SK-N-SH treated with all-trans-retinoic acid at 6 μM for 48 hours (cell line): ENCODE results near the gene WDR59.

ENCODE experiments used
- ATAC-seq: fragments of 200-7000 bp; cut with Tn5 transposase; 3 replicates; pipeline ENCODE4 v1.9.1; 2020; ENCODE audit warnings: mild to moderate bottlenecking, moderate library complexity
- ARNTL ChIP-seq: fragments of 450-650 bp; formaldehyde crosslinking; IDR thresholded peaks from 2 replicates; pipeline ENCODE4 v1.5.0; 2020; ENCODE audit warnings: low read depth, mild to moderate bottlenecking, moderate library complexity, borderline replicate concordance
- BACH2 ChIP-seq: fragments of 250-450 bp; sonication (Bioruptor Pico); IDR thresholded peaks from 2 replicates; pipeline ENCODE4 v1.9.0; 2021; ENCODE audit warnings: mild to moderate bottlenecking, borderline replicate concordance
- CSDC2 ChIP-seq: fragments of 250-450 bp; sonication (Bioruptor Pico); IDR thresholded peaks from 2 replicates; pipeline ENCODE4 v1.5.0; 2020; ENCODE audit warnings: mild to moderate bottlenecking, moderate library complexity
- CSRNP3 ChIP-seq: fragments of 250-450 bp; sonication (Bioruptor Pico); IDR thresholded peaks from 2 replicates; pipeline ENCODE4 v1.5.1; 2021; ENCODE audit warnings: mild to moderate bottlenecking, moderate library complexity
- GLIS3 ChIP-seq: fragments of 250-450 bp; sonication (Bioruptor Pico); IDR thresholded peaks from 2 replicates; pipeline ENCODE4 v1.5.0; 2020; ENCODE audit warnings: mild to moderate bottlenecking, moderate library complexity
- ISL1 ChIP-seq: fragments of 250-450 bp; sonication (Bioruptor Pico); IDR thresholded peaks from 2 replicates; pipeline ENCODE4 v2.1.2; 2022; ENCODE audit warnings: mild to moderate bottlenecking, moderate library complexity
- OSR1 ChIP-seq: fragments of 250-450 bp; sonication (Bioruptor Pico); IDR thresholded peaks from 2 replicates; pipeline ENCODE4 v1.8.0; 2022; ENCODE audit warnings: moderate library complexity, mild to moderate bottlenecking, inconsistent platforms
- PPARA ChIP-seq: fragments of 250-450 bp; sonication (Bioruptor Pico); IDR thresholded peaks from 2 replicates; pipeline ENCODE4 v1.5.0; 2020; ENCODE audit warnings: mild to moderate bottlenecking, borderline replicate concordance
- RARB ChIP-seq: fragments of 250-450 bp; sonication (Bioruptor Pico); IDR thresholded peaks from 2 replicates; pipeline ENCODE4 v1.8.0; 2021; ENCODE audit warnings: mild to moderate bottlenecking, moderate library complexity
- TCF4 ChIP-seq: fragments of 250-450 bp; sonication (Bioruptor Pico); IDR thresholded peaks from 2 replicates; pipeline ENCODE4 v1.8.0; 2021; ENCODE audit warnings: mild to moderate bottlenecking, moderate library complexity, borderline replicate concordance
- TOX ChIP-seq: fragments of 250-450 bp; sonication (Bioruptor Pico); IDR thresholded peaks from 2 replicates; pipeline ENCODE4 v1.8.0; 2021; ENCODE audit warnings: mild to moderate bottlenecking, moderate library complexity, borderline replicate concordance
- TSHZ2 ChIP-seq: fragments of 250-450 bp; sonication (Bioruptor Pico); IDR thresholded peaks from 2 replicates; pipeline ENCODE4 v1.5.0; 2020; ENCODE audit warnings: mild to moderate bottlenecking, moderate library complexity
- ZC3H10 ChIP-seq: fragments of 250-450 bp; sonication (Bioruptor Pico); IDR thresholded peaks from 2 replicates; pipeline ENCODE4 v1.5.1; 2021; ENCODE audit warnings: mild to moderate bottlenecking, moderate library complexity
- ZFP3 ChIP-seq: fragments of 250-450 bp; sonication (Bioruptor Pico); IDR thresholded peaks from 2 replicates; pipeline ENCODE4 v1.5.0; 2020; ENCODE audit warnings: mild to moderate bottlenecking, moderate library complexity
- ZFP30 ChIP-seq: fragments of 450-650 bp; formaldehyde crosslinking; IDR thresholded peaks from 2 replicates; pipeline ENCODE4 v1.5.0; 2022; ENCODE audit warnings: mild to moderate bottlenecking, moderate library complexity
- ZNF565 ChIP-seq: fragments of 450-650 bp; formaldehyde crosslinking; conservative IDR thresholded peaks from 2 replicates; pipeline ENCODE4 v1.5.0; 2020; ENCODE audit warnings: low read depth, mild to moderate bottlenecking, moderate library complexity
- ZNF70 ChIP-seq: fragments of 450-650 bp; formaldehyde crosslinking; IDR thresholded peaks from 2 replicates; pipeline ENCODE4 v1.5.0; 2020; ENCODE audit warnings: mild to moderate bottlenecking, moderate library complexity
- ZNF8 ChIP-seq: fragments of 450-650 bp; formaldehyde crosslinking; IDR thresholded peaks from 2 replicates; pipeline ENCODE4 v1.5.0; 2020; ENCODE audit warnings: mild to moderate bottlenecking, moderate library complexity
- TF ChIP-seq, protein P1 (sequence below): fragments of 250-450 bp; sonication (Bioruptor Pico); IDR thresholded peaks from 2 replicates; pipeline ENCODE4 v1.5.1; 2020; ENCODE audit warnings: low read depth, mild to moderate bottlenecking, moderate library complexity
- TF ChIP-seq, protein P2 (sequence below): fragments of 250-450 bp; sonication (Bioruptor Pico); IDR thresholded peaks from 2 replicates; pipeline ENCODE4 v1.8.0; 2020; ENCODE audit warnings: mild to moderate bottlenecking, moderate library complexity, borderline replicate concordance
- TF ChIP-seq, protein P3 (sequence below): fragments of 250-450 bp; sonication (Bioruptor Pico); IDR thresholded peaks from 2 replicates; pipeline ENCODE4 v1.8.0; 2021; ENCODE audit warnings: low read depth, mild to moderate bottlenecking, moderate library complexity, borderline replicate concordance

Gene WDR59

GRCh38 chr16:74942977-74943918, 41.7 kb downstream of the WDR59 start:
- no peak for TF ChIP-seq BACH2 (CRISPR knock-in tag)
- TF ChIP-seq, protein P1, sequence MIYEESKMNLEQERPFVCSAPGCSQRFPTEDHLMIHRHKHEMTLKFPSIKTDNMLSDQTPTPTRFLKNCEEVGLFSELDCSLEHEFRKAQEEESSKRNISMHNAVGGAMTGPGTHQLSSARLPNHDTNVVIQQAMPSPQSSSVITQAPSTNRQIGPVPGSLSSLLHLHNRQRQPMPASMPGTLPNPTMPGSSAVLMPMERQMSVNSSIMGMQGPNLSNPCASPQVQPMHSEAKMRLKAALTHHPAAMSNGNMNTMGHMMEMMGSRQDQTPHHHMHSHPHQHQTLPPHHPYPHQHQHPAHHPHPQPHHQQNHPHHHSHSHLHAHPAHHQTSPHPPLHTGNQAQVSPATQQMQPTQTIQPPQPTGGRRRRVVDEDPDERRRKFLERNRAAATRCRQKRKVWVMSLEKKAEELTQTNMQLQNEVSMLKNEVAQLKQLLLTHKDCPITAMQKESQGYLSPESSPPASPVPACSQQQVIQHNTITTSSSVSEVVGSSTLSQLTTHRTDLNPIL, result no peak
- no peak for TF ChIP-seq ZFP3
- no peak for TF ChIP-seq GLIS3 (CRISPR knock-in tag)
- no peak for TF ChIP-seq OSR1
- no peak for TF ChIP-seq PPARA (CRISPR knock-in tag)
- no peak for TF ChIP-seq TCF4 (CRISPR knock-in tag)
- no peak for TF ChIP-seq ZNF8
- no peak for TF ChIP-seq TSHZ2
- TF ChIP-seq ZFP30 (CRISPR knock-in tag), result no peak
- TF ChIP-seq CSRNP3, result no peak
- TF ChIP-seq TOX (CRISPR knock-in tag), result no peak
- no peak for TF ChIP-seq ZC3H10
- TF ChIP-seq ISL1 (CRISPR knock-in tag), result no peak
- TF ChIP-seq, protein P2, sequence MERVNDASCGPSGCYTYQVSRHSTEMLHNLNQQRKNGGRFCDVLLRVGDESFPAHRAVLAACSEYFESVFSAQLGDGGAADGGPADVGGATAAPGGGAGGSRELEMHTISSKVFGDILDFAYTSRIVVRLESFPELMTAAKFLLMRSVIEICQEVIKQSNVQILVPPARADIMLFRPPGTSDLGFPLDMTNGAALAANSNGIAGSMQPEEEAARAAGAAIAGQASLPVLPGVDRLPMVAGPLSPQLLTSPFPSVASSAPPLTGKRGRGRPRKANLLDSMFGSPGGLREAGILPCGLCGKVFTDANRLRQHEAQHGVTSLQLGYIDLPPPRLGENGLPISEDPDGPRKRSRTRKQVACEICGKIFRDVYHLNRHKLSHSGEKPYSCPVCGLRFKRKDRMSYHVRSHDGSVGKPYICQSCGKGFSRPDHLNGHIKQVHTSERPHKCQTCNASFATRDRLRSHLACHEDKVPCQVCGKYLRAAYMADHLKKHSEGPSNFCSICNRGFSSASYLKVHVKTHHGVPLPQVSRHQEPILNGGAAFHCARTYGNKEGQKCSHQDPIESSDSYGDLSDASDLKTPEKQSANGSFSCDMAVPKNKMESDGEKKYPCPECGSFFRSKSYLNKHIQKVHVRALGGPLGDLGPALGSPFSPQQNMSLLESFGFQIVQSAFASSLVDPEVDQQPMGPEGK (CRISPR knock-in tag), result no peak
- no peak for TF ChIP-seq CSDC2
- TF ChIP-seq RARB, result no peak
- no peak for TF ChIP-seq ARNTL
- TF ChIP-seq, protein P3, sequence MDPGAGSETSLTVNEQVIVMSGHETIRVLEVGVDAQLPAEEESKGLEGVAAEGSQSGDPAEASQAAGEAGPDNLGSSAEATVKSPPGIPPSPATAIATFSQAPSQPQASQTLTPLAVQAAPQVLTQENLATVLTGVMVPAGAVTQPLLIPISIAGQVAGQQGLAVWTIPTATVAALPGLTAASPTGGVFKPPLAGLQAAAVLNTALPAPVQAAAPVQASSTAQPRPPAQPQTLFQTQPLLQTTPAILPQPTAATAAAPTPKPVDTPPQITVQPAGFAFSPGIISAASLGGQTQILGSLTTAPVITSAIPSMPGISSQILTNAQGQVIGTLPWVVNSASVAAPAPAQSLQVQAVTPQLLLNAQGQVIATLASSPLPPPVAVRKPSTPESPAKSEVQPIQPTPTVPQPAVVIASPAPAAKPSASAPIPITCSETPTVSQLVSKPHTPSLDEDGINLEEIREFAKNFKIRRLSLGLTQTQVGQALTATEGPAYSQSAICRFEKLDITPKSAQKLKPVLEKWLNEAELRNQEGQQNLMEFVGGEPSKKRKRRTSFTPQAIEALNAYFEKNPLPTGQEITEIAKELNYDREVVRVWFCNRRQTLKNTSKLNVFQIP (CRISPR knock-in tag), result no peak
- no peak for ATAC-seq

- no peak for ATAC-seq
- TF ChIP-seq ZFP3 (no peak), ZNF70 (CRISPR knock-in tag) (no peak), ARNTL (no peak), TOX (CRISPR knock-in tag) (no peak), ZNF8 (no peak), TCF4 (CRISPR knock-in tag) (no peak), ZNF565 (CRISPR knock-in tag) (no peak), ZC3H10 (no peak)
- TF ChIP-seq, all 23 proteins: peak for 0
These were observed 42.4 kb downstream of the WDR59 start for GRCh38 chr16:74942566-74942965.

- ATAC-seq, result no peak
- TF ChIP-seq GLIS3 (CRISPR knock-in tag), result no peak
- TF ChIP-seq ZNF565 (CRISPR knock-in tag), result no peak
- TF ChIP-seq ZC3H10, result no peak
- TF ChIP-seq CSDC2, result no peak
- TF ChIP-seq ZNF8, result no peak
- TF ChIP-seq, protein P3 (CRISPR knock-in tag), result no peak
- TF ChIP-seq RARB, result no peak
- TF ChIP-seq CSRNP3, result no peak
These were observed 45.2 kb downstream of the WDR59 start for GRCh38 chr16:74939688-74940087.
